SK-N-MC (cell line): ENCODE measurements around the gene MPP4.

Experiments used
- EZH2 ChIP-seq: fragments of 200-600 bp; sonication (generic); IDR thresholded peaks from one replicate; pipeline ENCODE4 v1.6.1; 2017; ENCODE audit warnings: antibody characterized with exemption
- FOXP2 ChIP-seq: optimal IDR thresholded peaks from 2 replicates; pipeline ENCODE3; 2011; ENCODE audit warnings: mild to moderate bottlenecking, moderate library complexity; ENCODE audit not compliant: insufficient read depth; ENCODE audit errors: extremely low read length, control extremely low read depth
- POLR2AphosphoS5 ChIP-seq: IDR thresholded peaks from 2 replicates; pipeline ENCODE4 v1.6.1; 2012; ENCODE audit warnings: mild to moderate bottlenecking, low read depth, low read length, borderline replicate concordance

GRCh38 chr2:201600906-201601305, 97.5 kb downstream of the MPP4 start:
- no peak for TF ChIP-seq POLR2AphosphoS5
- no peak for TF ChIP-seq EZH2
- TF ChIP-seq FOXP2, result no peak
